Left renal cortex interstitium (tissue), 4 donors: ENCODE results near the gene LMTK3. TPM values are rescaled to one million over a fixed set of nuclear protein-coding genes. Genes with fewer than 3 reads are reported as not detected.

Experiments
- DNase-seq, 4 donors: peaks; one replicate each; pipeline ENCODE4 v3.0.0-alpha.2; 2013; ENCODE audit warnings: low read depth in 4 of 4, low spot score in 2 of 4, missing footprints in 1 of 4
- polyA plus RNA-seq, 4 donors: library from polyadenylated mRNA; unstranded; fragments of 120-200 nt; gene quantifications; one replicate each; pipeline ENCODE4 v1.2.1, GENCODE V29; 2013; ENCODE audit not compliant: insufficient read length in 4 of 4

LMTK3 gene
- polyA plus RNA-seq, 4 donors: 1.9 to 5.0 (median 3.7) TPM

GRCh38 chr19:48508729-48509411 is 2.8 kb downstream of the LMTK3 start:
- no peak for DNase-seq

GRCh38 chr19:48507911-48508439 is 3.7 kb downstream of the LMTK3 start:
- no peak for DNase-seq

- DNase-seq: no peak
Observed at GRCh38 chr19:48506138-48506733, 5.4 kb downstream of the LMTK3 start.

GRCh38 chr19:48502350-48503018 is 9.2 kb downstream of the LMTK3 start:
- no peak for DNase-seq

- peak in 1 of 4 donors; percentile 85 for DNase-seq
Observed at GRCh38 chr19:48501494-48502349, 9.9 kb downstream of the LMTK3 start.

- DNase-seq: no peak
Observed at GRCh38 chr19:48500830-48501493, 10.7 kb downstream of the LMTK3 start.

- no peak for DNase-seq
Observed at GRCh38 chr19:48499316-48500090, 12.1 kb downstream of the LMTK3 start.

- no peak for DNase-seq
Observed at GRCh38 chr19:48498595-48499311, 12.9 kb downstream of the LMTK3 start.

GRCh38 chr19:48497728-48498594 is 13.7 kb downstream of the LMTK3 start:
- no peak for DNase-seq

- no peak for DNase-seq
Observed at GRCh38 chr19:48496959-48497727, 14.5 kb downstream of the LMTK3 start.

GRCh38 chr19:48495396-48495795 is 16.2 kb downstream of the LMTK3 start:
- DNase-seq: no peak

GRCh38 chr19:48493718-48494401 is 17.8 kb downstream of the LMTK3 start:
- no peak for DNase-seq

GRCh38 chr19:48492925-48493717 is 18.5 kb downstream of the LMTK3 start:
- DNase-seq: peak in 2 of 4 donors; percentile 73 to 74

GRCh38 chr19:48491793-48492123 is 19.9 kb downstream of the LMTK3 start:
- DNase-seq: no peak

GRCh38 chr19:48490981-48491792 is 20.4 kb downstream of the LMTK3 start:
- no peak for DNase-seq
